ENCODE measurements around the gene HORMAD2.

GRCh38 chr22:30197389-30197788 is 117.1 kb downstream of the HORMAD2 start:
- TF ChIP-seq CTCF (IDR thresholded peaks at IDR 0.05) (no peak), POLR2A (IDR thresholded peaks at IDR 0.05) (no peak), EP300 (IDR thresholded peaks at IDR 0.05) (no peak)
